ENCODE data around the gene FHIP1B. TPM values are rescaled to one million over a fixed set of nuclear protein-coding genes. Genes with fewer than 3 reads are reported as not detected.

The FHIP1B gene
- total RNA-seq, 4 donors from 2014 or later, result 67.8 to 133 (median 90.9) TPM

- no peaks in the 10 kb centered on the region for H3K27me3 ChIP-seq
- DNase-seq (ENCODE audit: low spot score in 2 of 2), result no peak
- TF ChIP-seq POLR2A (IDR thresholded peaks at IDR 0.05) (no peak), POLR2AphosphoS5 (IDR thresholded peaks at IDR 0.05) (no peak), EP300 (IDR thresholded peaks at IDR 0.05) (no peak), CTCF (IDR thresholded peaks at IDR 0.05) (no peak)
- H3K4me3 ChIP-seq, result no peak within 1 kb of the TSS
- H3K4me1 ChIP-seq, result peaks cover 4% of the 10 kb centered on the region
- no peaks in the 10 kb centered on the region for H3K36me3 ChIP-seq
- H3K9me3 ChIP-seq, result no peaks in the 10 kb centered on the region
- no peak within 1 kb of the TSS for H3K27ac ChIP-seq
- 96% methylated on average over 5 of the region's 5 CpGs for WGBS
These were observed 35.1 kb downstream of the FHIP1B start, which contains the start of gene OR52W1 for GRCh38 chr11:6199174-6199810. Gene OR52W1, plus strand, starts transcription at chr11:6199224. Its CDS starts 0 bp downstream, at chr11:6199224.

GRCh38 chr11:6197466-6198200 is 36.8 kb downstream of the FHIP1B start:
- no peak for DNase-seq (ENCODE audit: low spot score in 2 of 2)
- WGBS, result 66% methylated on average over 4 of the region's 4 CpGs
- H3K9me3 ChIP-seq, result no peaks in the 10 kb centered on the region
- no peak overlapping the region for H3K27ac ChIP-seq
- TF ChIP-seq CTCF (IDR thresholded peaks at IDR 0.05) (no peak), EP300 (IDR thresholded peaks at IDR 0.05) (no peak), POLR2AphosphoS5 (IDR thresholded peaks at IDR 0.05) (no peak), POLR2A (IDR thresholded peaks at IDR 0.05) (no peak)
- no peaks in the 10 kb centered on the region for H3K27me3 ChIP-seq
- H3K36me3 ChIP-seq, result no peaks in the 10 kb centered on the region
- no peak overlapping the region for H3K4me3 ChIP-seq
- H3K4me1 ChIP-seq, result peaks cover 4% of the 10 kb centered on the region

GRCh38 chr11:6196396-6196795 is 38.0 kb downstream of the FHIP1B start:
- peaks cover 1% of the 10 kb centered on the region for H3K4me1 ChIP-seq
- DNase-seq (ENCODE audit: low spot score in 2 of 2), result no peak
- WGBS, result 48% methylated on average over 4 of the region's 4 CpGs
- no peak overlapping the region for H3K27ac ChIP-seq
- no peaks in the 10 kb centered on the region for H3K9me3 ChIP-seq
- no peak for TF ChIP-seq CTCF (IDR thresholded peaks at IDR 0.05)
- no peak for TF ChIP-seq POLR2AphosphoS5 (IDR thresholded peaks at IDR 0.05)
- no peak for TF ChIP-seq POLR2A (IDR thresholded peaks at IDR 0.05)
- no peak for TF ChIP-seq EP300 (IDR thresholded peaks at IDR 0.05)
- no peak overlapping the region for H3K4me3 ChIP-seq
- H3K27me3 ChIP-seq, result no peaks in the 10 kb centered on the region
- H3K36me3 ChIP-seq, result no peaks in the 10 kb centered on the region

- 77% methylated on average over 1 of the region's 1 CpG for WGBS
These were observed 40.3 kb downstream of the FHIP1B start for GRCh38 chr11:6194065-6194581.

More at GRCh38 chr11:6194065-6194581, 40.3 kb downstream of the FHIP1B start:
- no peak for DNase-seq (ENCODE audit: low spot score in 2 of 2)
- no peaks in the 10 kb centered on the region for H3K36me3 ChIP-seq
- no peak overlapping the region for H3K4me3 ChIP-seq
- no peak overlapping the region for H3K27ac ChIP-seq
- no peaks in the 10 kb centered on the region for H3K4me1 ChIP-seq
- TF ChIP-seq POLR2AphosphoS5 (IDR thresholded peaks at IDR 0.05) (no peak), POLR2A (IDR thresholded peaks at IDR 0.05) (no peak), EP300 (IDR thresholded peaks at IDR 0.05) (no peak), CTCF (IDR thresholded peaks at IDR 0.05) (no peak)
- no peaks in the 10 kb centered on the region for H3K27me3 ChIP-seq
- no peaks in the 10 kb centered on the region for H3K9me3 ChIP-seq

All from suprapubic skin (tissue), 4 donors.